ENCODE measurements around the gene ZBTB1. TPM values are rescaled to one million over a fixed set of nuclear protein-coding genes. Genes with fewer than 3 reads are reported as not detected.

The ZBTB1 gene
- total and polyA plus RNA-seq, 9 of the 15 experiments (the other 6 are each of a cell fraction or from before 2014, with no cell fraction given): 2.3 to 16.5 (median 9.0) TPM

DNA sequence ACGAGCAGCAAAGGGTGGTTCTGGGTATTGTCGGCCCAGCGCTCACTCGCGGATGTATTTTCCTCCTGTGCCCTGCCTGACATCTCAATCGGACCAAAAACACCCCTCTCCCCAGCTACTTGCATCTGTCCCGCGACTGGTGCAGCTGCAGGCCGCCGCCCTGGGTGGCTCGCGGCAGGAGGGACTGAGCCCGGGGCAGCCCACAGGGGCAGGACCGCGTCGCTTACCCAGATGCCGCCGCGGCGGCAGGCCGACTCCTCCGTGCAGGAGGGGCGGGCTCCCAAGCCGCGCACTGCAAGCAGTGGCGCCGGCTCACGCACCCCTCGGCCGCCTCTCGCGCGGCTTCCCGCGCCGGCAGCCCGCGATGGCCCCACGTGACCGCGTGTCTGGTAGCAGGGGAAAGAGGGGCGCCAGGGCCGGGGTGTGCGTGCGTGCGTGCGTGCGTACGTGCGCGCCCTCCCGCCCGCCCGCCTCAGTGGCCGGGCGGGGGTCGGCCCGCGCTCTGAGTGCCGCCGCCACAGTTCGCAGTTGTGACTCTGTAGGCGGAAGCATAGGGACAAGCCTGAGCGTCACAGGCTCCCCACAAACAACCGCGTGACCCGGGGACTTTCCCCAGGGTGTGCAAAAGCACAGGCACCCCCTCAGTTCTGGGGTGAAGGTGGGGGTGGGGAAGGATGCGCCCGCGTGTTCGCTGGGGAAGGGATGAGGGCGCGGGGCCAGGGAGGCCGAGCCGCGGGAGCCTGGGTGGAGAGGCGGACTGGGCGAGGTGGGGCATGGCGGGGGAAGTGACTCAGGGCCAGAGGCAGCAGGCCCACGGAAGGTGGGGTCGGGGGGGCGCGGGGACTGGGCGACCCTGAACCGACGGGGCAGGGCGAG, 898 bp upstream of the ZBTB1 start, which contains the start of gene ZBTB25 (continued):
- TF ChIP-seq, protein P1, sequence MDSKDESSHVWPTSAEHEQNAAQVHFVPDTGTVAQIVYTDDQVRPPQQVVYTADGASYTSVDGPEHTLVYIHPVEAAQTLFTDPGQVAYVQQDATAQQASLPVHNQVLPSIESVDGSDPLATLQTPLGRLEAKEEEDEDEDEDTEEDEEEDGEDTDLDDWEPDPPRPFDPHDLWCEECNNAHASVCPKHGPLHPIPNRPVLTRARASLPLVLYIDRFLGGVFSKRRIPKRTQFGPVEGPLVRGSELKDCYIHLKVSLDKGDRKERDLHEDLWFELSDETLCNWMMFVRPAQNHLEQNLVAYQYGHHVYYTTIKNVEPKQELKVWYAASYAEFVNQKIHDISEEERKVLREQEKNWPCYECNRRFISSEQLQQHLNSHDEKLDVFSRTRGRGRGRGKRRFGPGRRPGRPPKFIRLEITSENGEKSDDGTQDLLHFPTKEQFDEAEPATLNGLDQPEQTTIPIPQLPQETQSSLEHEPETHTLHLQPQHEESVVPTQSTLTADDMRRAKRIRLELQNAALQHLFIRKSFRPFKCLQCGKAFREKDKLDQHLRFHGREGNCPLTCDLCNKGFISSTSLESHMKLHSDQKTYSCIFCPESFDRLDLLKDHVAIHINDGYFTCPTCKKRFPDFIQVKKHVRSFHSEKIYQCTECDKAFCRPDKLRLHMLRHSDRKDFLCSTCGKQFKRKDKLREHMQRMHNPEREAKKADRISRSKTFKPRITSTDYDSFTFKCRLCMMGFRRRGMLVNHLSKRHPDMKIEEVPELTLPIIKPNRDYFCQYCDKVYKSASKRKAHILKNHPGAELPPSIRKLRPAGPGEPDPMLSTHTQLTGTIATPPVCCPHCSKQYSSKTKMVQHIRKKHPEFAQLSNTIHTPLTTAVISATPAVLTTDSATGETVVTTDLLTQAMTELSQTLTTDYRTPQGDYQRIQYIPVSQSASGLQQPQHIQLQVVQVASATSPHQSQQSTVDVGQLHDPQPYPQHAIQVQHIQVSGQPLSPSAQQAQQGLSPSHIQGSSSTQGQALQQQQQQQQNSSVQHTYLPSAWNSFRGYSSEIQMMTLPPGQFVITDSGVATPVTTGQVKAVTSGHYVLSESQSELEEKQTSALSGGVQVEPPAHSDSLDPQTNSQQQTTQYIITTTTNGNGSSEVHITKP (IDR thresholded peaks at IDR 0.05; ENCODE audit: partially characterized antibody): peak; percentile 47
- TF ChIP-seq PHF8 (IDR thresholded peaks at IDR 0.05; ENCODE audit: borderline replicate concordance, low read length) (peak; percentile 66), ZZZ3 (IDR thresholded peaks at IDR 0.05) (no peak), MCM2 (IDR thresholded peaks at IDR 0.05; ENCODE audit: low read depth) (no peak), RB1 (IDR thresholded peaks at IDR 0.05; ENCODE audit: low read depth) (peak; percentile 62; the same call in 1 of the 2 replicates), SMARCE1 (IDR thresholded peaks at IDR 0.05) (0 out of 2 replicates have a peak, but pooled peaks have one; percentile 20), PURB (CRISPR knock-in tag; IDR thresholded peaks at IDR 0.05; ENCODE audit: low read depth) (no peak), HSF4 (CRISPR knock-in tag; IDR thresholded peaks at IDR 0.05; ENCODE audit: borderline replicate concordance) (no peak), CTBP1 (IDR thresholded peaks at IDR 0.05; ENCODE audit: borderline replicate concordance) (peak; percentile 86), ILF3 (IDR thresholded peaks at IDR 0.05; ENCODE audit: borderline replicate concordance) (no peak), DIDO1 (tag; IDR thresholded peaks at IDR 0.05; ENCODE audit: low read depth) (no peak), NRF1 (conservative IDR thresholded peaks at IDR 0.05 in 1 of 2, IDR thresholded peaks at IDR 0.05 in 1 of 2) (peak; percentile 83 to 86), MEIS2 (IDR thresholded peaks at IDR 0.05; ENCODE audit: partially characterized antibody) (peak; percentile 13)
- TF ChIP-seq, protein P2, sequence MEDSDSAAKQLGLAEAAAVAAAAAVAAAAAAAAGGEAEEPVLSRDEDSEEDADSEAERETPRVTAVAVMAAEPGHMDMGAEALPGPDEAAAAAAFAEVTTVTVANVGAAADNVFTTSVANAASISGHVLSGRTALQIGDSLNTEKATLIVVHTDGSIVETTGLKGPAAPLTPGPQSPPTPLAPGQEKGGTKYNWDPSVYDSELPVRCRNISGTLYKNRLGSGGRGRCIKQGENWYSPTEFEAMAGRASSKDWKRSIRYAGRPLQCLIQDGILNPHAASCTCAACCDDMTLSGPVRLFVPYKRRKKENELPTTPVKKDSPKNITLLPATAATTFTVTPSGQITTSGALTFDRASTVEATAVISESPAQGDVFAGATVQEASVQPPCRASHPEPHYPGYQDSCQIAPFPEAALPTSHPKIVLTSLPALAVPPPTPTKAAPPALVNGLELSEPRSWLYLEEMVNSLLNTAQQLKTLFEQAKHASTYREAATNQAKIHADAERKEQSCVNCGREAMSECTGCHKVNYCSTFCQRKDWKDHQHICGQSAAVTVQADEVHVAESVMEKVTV (CRISPR knock-in tag; IDR thresholded peaks at IDR 0.05): no peak
- TF ChIP-seq, protein P3, sequence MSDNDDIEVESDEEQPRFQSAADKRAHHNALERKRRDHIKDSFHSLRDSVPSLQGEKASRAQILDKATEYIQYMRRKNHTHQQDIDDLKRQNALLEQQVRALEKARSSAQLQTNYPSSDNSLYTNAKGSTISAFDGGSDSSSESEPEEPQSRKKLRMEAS (CRISPR knock-in tag; IDR thresholded peaks at IDR 0.05): peak; percentile 67
- TF ChIP-seq, protein P4, sequence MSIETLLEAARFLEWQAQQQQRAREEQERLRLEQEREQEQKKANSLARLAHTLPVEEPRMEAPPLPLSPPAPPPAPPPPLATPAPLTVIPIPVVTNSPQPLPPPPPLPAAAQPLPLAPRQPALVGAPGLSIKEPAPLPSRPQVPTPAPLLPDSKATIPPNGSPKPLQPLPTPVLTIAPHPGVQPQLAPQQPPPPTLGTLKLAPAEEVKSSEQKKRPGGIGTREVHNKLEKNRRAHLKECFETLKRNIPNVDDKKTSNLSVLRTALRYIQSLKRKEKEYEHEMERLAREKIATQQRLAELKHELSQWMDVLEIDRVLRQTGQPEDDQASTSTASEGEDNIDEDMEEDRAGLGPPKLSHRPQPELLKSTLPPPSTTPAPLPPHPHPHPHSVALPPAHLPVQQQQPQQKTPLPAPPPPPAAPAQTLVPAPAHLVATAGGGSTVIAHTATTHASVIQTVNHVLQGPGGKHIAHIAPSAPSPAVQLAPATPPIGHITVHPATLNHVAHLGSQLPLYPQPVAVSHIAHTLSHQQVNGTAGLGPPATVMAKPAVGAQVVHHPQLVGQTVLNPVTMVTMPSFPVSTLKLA (conservative IDR thresholded peaks at IDR 0.05): peak in 1 of 2 experiments; percentile 49; a peak in 1 of 4 replicates
